WTC11 (cell line): Measurements from ENCODE around the gene FAM241A. TPM values are rescaled to one million over a fixed set of nuclear protein-coding genes. Genes with fewer than 3 reads are reported as not detected.

Experiments
- ATAC-seq: fragments of 200-7000 bp; cut with Tn5 transposase; 2 replicates; pipeline ENCODE4 v1.10.0; 2021; ENCODE audit warnings: mild to moderate bottlenecking, moderate library complexity
- CTCF ChIA-PET: fragments of 300-600 bp; sonication (Branson Sonifier 250); formaldehyde crosslinking; loops from one replicate; lab custom pipeline; 2021; ENCODE audit warnings: antibody characterized with exemption; lab: Charles Lee
- POLR2A ChIA-PET: fragments of 350-600 bp; sonication (Branson Sonifier 250); formaldehyde crosslinking; loops from one replicate; lab custom pipeline; 2021; ENCODE audit warnings: antibody characterized with exemption; lab: Charles Lee
- DNase-seq: peaks from one replicate; pipeline ENCODE4 v3.0.0; 2021; ENCODE audit warnings: low spot score
- H3K27ac Mint-ChIP-seq: 2 replicates; pipeline ENCODE4 v1.8.0; 2021; ENCODE audit warnings: mixed read lengths
- H3K27me3 Mint-ChIP-seq: 2 replicates; pipeline ENCODE4 v1.8.0; 2021; ENCODE audit warnings: low read depth, mild to moderate bottlenecking, moderate library complexity, mixed read lengths
- H3K36me3 Mint-ChIP-seq: 2 replicates; pipeline ENCODE4 v1.8.0; 2021; ENCODE audit warnings: mixed read lengths
- H3K4me1 Mint-ChIP-seq: 2 replicates; pipeline ENCODE4 v1.8.0; 2022; ENCODE audit warnings: mixed read lengths
- H3K4me3 Mint-ChIP-seq: 2 replicates; pipeline ENCODE4 v1.8.0; 2021; ENCODE audit warnings: mild to moderate bottlenecking, moderate library complexity, mixed read lengths
- H3K9me3 Mint-ChIP-seq: 2 replicates; pipeline ENCODE4 v1.8.0; 2021; ENCODE audit warnings: mixed read lengths
- AR ChIP-seq: fragments of 250-450 bp; sonication (Bioruptor Pico); IDR thresholded peaks from 2 replicates; pipeline ENCODE4 v1.9.0; 2021; ENCODE audit warnings: mild to moderate bottlenecking
- ATF6 ChIP-seq: sonication (generic); formaldehyde crosslinking; IDR thresholded peaks from 2 replicates; pipeline ENCODE4 v1.8.1; 2023; ENCODE audit warnings: mild to moderate bottlenecking, missing genetic modification reagents
- CBFB ChIP-seq: sonication (generic); formaldehyde crosslinking; IDR thresholded peaks from 2 replicates; pipeline ENCODE4 v1.8.1; 2022; ENCODE audit warnings: mild to moderate bottlenecking, low read depth, missing genetic modification reagents
- E2F4 ChIP-seq: sonication (generic); formaldehyde crosslinking; IDR thresholded peaks from 2 replicates; pipeline ENCODE4 v1.8.1; 2022; ENCODE audit warnings: low read depth, mild to moderate bottlenecking, moderate library complexity, missing genetic modification reagents, borderline replicate concordance
- EMX1 ChIP-seq: fragments of 250-450 bp; sonication (Bioruptor Pico); IDR thresholded peaks from 2 replicates; pipeline ENCODE4 v1.8.0; 2021; ENCODE audit warnings: mild to moderate bottlenecking
- GABPB1 ChIP-seq: sonication (generic); formaldehyde crosslinking; IDR thresholded peaks from 2 replicates; pipeline ENCODE4 v1.8.1; 2023; ENCODE audit warnings: mild to moderate bottlenecking, missing genetic modification reagents
- HMGXB4 ChIP-seq: sonication (generic); formaldehyde crosslinking; IDR thresholded peaks from 2 replicates; pipeline ENCODE4 v1.8.1; 2023; ENCODE audit warnings: mild to moderate bottlenecking, moderate library complexity, missing genetic modification reagents
- IRF2 ChIP-seq: sonication (generic); formaldehyde crosslinking; IDR thresholded peaks from 2 replicates; pipeline ENCODE4 v1.8.0; 2022; ENCODE audit warnings: low read depth, missing genetic modification reagents, borderline replicate concordance
- MLX ChIP-seq: sonication (generic); formaldehyde crosslinking; IDR thresholded peaks from 2 replicates; pipeline ENCODE4 v1.8.1; 2023; ENCODE audit warnings: mild to moderate bottlenecking, missing genetic modification reagents, moderate library complexity
- MYBL2 ChIP-seq: sonication (generic); formaldehyde crosslinking; IDR thresholded peaks from 2 replicates; pipeline ENCODE4 v1.8.1; 2023; ENCODE audit warnings: mild to moderate bottlenecking, moderate library complexity, missing genetic modification reagents
- NR1H2 ChIP-seq: sonication (generic); formaldehyde crosslinking; IDR thresholded peaks from 2 replicates; pipeline ENCODE4 v1.9.0; 2021; ENCODE audit warnings: mild to moderate bottlenecking, moderate library complexity, missing genetic modification reagents
- OVOL2 ChIP-seq: fragments of 250-450 bp; sonication (Bioruptor Pico); IDR thresholded peaks from 2 replicates; pipeline ENCODE4 v1.9.0; 2021; ENCODE audit warnings: mild to moderate bottlenecking, borderline replicate concordance
- RORB ChIP-seq: fragments of 250-450 bp; sonication (Bioruptor Pico); IDR thresholded peaks from 2 replicates; pipeline ENCODE4 v1.9.0; 2021; ENCODE audit warnings: mild to moderate bottlenecking
- SMAD3 ChIP-seq: sonication (generic); formaldehyde crosslinking; IDR thresholded peaks from 2 replicates; pipeline ENCODE4 v1.8.0; 2022; ENCODE audit warnings: missing genetic modification reagents, mild to moderate bottlenecking, borderline replicate concordance
- SMAD4 ChIP-seq: sonication (generic); formaldehyde crosslinking; IDR thresholded peaks from 2 replicates; pipeline ENCODE4 v1.8.0; 2022; ENCODE audit warnings: mild to moderate bottlenecking, missing genetic modification reagents
- SP1 ChIP-seq: sonication (generic); formaldehyde crosslinking; conservative IDR thresholded peaks from 2 replicates; pipeline ENCODE4 v1.8.1; 2022; ENCODE audit warnings: missing genetic modification reagents
- STAT6 ChIP-seq: sonication (generic); formaldehyde crosslinking; conservative IDR thresholded peaks from 2 replicates; pipeline ENCODE4 v1.8.1; 2023; ENCODE audit warnings: mild to moderate bottlenecking, low read depth, missing genetic modification reagents, moderate library complexity
- TCF7 ChIP-seq: sonication (generic); formaldehyde crosslinking; IDR thresholded peaks from 2 replicates; pipeline ENCODE4 v1.8.0; 2022; ENCODE audit warnings: mild to moderate bottlenecking, low read depth, missing genetic modification reagents, moderate library complexity
- ZNF232 ChIP-seq: sonication (generic); formaldehyde crosslinking; IDR thresholded peaks from 2 replicates; pipeline ENCODE4 v1.8.0; 2022; ENCODE audit warnings: mild to moderate bottlenecking, missing genetic modification reagents
- ZSCAN18 ChIP-seq: fragments of 250-450 bp; sonication (Bioruptor Pico); IDR thresholded peaks from 2 replicates; pipeline ENCODE4 v2.1.2; 2022; ENCODE audit warnings: mild to moderate bottlenecking, moderate library complexity
- total RNA-seq: library from RNA; stranded (reverse); gene quantifications from 3 replicates; pipeline ENCODE4 v1.2.3, GENCODE V29; 2021

Gene FAM241A
- total RNA-seq, 1 experiment from 2014 or later, result 0.22 TPM

- no peak for TF ChIP-seq AR (CRISPR knock-in tag)
- TF ChIP-seq OVOL2 (CRISPR knock-in tag), result no peak
- TF ChIP-seq EMX1 (CRISPR knock-in tag), result no peak
- TF ChIP-seq ZSCAN18 (CRISPR knock-in tag), result no peak
- no peak for TF ChIP-seq ATF6 (CRISPR knock-in tag)
- TF ChIP-seq MLX (CRISPR knock-in tag), result no peak
These were observed 77.1 kb downstream of the FAM241A start (continued) for GRCh38 chr4:112222219-112222955.

GRCh38 chr4:112225157-112225556, 79.9 kb downstream of the FAM241A start:
- Mint-ChIP-seq H3K36me3 (peaks cover 10% of the 10 kb centered on the region), H3K27ac (no peak overlapping the region), H3K9me3 (peaks cover 21% of the 10 kb centered on the region), H3K4me3 (no peak overlapping the region), H3K4me1 (peaks cover 1% of the 10 kb centered on the region; the same call in 1 of the 2 replicates), H3K27me3 (no peaks in the 10 kb centered on the region; the same call in 1 of the 2 replicates)
- DNase-seq (no peak), ATAC-seq (no peak)
- ChIA-PET CTCF (no interaction called here), POLR2A (no interaction called here)
- TF ChIP-seq RORB (CRISPR knock-in tag), result no peak
- no peak for TF ChIP-seq STAT6 (CRISPR knock-in tag)
- no peak for TF ChIP-seq GABPB1 (CRISPR knock-in tag)
- no peak for TF ChIP-seq TCF7
- no peak for TF ChIP-seq HMGXB4
- no peak for TF ChIP-seq SP1 (CRISPR knock-in tag)
- no peak for TF ChIP-seq E2F4
- no peak for TF ChIP-seq ZNF232 (CRISPR knock-in tag)
- no peak for TF ChIP-seq NR1H2
- no peak for TF ChIP-seq MYBL2
- TF ChIP-seq IRF2 (CRISPR knock-in tag), result no peak
- no peak for TF ChIP-seq SMAD4 (CRISPR knock-in tag)
- TF ChIP-seq SMAD3 (CRISPR knock-in tag), result no peak
- TF ChIP-seq CBFB, result no peak
